Thoracic aorta (tissue), 2 donors: Measurements from ENCODE around the gene CDH11. TPM values are rescaled to one million over a fixed set of nuclear protein-coding genes. Genes with fewer than 3 reads are reported as not detected.

Source experiments
- ATAC-seq: fragments of 150-250 bp; one replicate; pipeline ENCODE4 v1.8.0; 2017; ENCODE audit warnings: low read depth; ENCODE audit not compliant: insufficient number of reproducible peaks, low FRiP score
- DNase-seq: peaks from one replicate; pipeline ENCODE4 v3.0.0-alpha.2; 2020; ENCODE audit warnings: low spot score
- H3K27ac ChIP-seq, 2 donors: fragments of 200-600 bp; sonication (generic); 1 replicate in 1 of 2; 2 replicates in 1 of 2; pipeline ENCODE4 v1.5.1; 2016; ENCODE audit warnings: mild to moderate bottlenecking in 2 of 2, moderate library complexity in 2 of 2
- H3K27me3 ChIP-seq: fragments of 200-600 bp; sonication (generic); replicated peaks from 2 replicates; pipeline ENCODE4 v1.6.0; 2016; ENCODE audit warnings: mild to moderate bottlenecking; ENCODE audit not compliant: insufficient read depth
- H3K36me3 ChIP-seq: fragments of 200-600 bp; sonication (generic); one replicate; pipeline ENCODE4 v1.5.1; 2016
- H3K4me1 ChIP-seq, 2 donors: fragments of 200-600 bp; sonication (generic); 1 replicate in 1 of 2; 2 replicates in 1 of 2; pipeline versions ENCODE4 v1.5.1 to v1.6.0; 2016; ENCODE audit warnings: low read depth in 2 of 2, mild to moderate bottlenecking in 1 of 2; ENCODE audit not compliant: control insufficient read depth in 1 of 2
- H3K4me3 ChIP-seq: fragments of 200-600 bp; sonication (generic); 2 replicates; pipeline ENCODE4 v1.5.1; 2016; ENCODE audit warnings: mild to moderate bottlenecking
- H3K9me3 ChIP-seq: fragments of 200-600 bp; sonication (generic); 2 replicates; pipeline ENCODE4 v1.5.1; 2016
- CTCF ChIP-seq: fragments of 200-600 bp; sonication (generic); IDR thresholded peaks from one replicate; pipeline ENCODE4 v1.5.1; 2019; ENCODE audit warnings: antibody characterized with exemption
- total RNA-seq, 2 donors: library from RNA; depleted of rRNA; stranded (reverse); fragments of >200 nt; gene quantifications; one replicate each; pipeline versions ENCODE4 v1.1.0 to v1.2.3, GENCODE V29; 2016

CDH11 gene
- total RNA-seq, 2 donors from 2014 or later = 191 to 354 TPM

DNA sequence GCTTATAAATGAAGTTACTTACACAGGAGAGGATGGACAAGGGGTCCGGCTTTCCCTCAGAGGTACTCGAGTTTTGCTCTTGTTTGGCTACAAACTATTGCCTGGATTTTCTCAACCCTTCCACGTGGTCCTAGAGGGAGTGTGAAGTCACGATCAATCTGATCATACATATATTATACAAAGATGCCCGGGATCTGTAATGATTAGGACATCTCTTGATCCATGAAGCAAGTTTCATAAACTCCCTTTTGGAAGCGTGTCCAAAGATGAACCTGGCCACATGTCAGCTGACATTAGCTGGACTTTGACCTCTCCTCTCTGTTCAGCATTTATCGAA, 2.3 kb upstream of the CDH11 start:
- DNase-seq = no peak
- no peaks in the 10 kb centered on the region for H3K36me3 ChIP-seq
- TF ChIP-seq CTCF = no peak
- no peaks in the 10 kb centered on the region for H3K9me3 ChIP-seq
- H3K4me1 ChIP-seq = peaks cover 0 to 16% of the 10 kb centered on the region in 2 donors
- H3K27ac ChIP-seq = peak overlapping the region; percentile 92 to 93
- peak overlapping the region; percentile 92 for H3K4me3 ChIP-seq
- ATAC-seq = no peak
- H3K27me3 ChIP-seq = no peaks in the 10 kb centered on the region

DNA sequence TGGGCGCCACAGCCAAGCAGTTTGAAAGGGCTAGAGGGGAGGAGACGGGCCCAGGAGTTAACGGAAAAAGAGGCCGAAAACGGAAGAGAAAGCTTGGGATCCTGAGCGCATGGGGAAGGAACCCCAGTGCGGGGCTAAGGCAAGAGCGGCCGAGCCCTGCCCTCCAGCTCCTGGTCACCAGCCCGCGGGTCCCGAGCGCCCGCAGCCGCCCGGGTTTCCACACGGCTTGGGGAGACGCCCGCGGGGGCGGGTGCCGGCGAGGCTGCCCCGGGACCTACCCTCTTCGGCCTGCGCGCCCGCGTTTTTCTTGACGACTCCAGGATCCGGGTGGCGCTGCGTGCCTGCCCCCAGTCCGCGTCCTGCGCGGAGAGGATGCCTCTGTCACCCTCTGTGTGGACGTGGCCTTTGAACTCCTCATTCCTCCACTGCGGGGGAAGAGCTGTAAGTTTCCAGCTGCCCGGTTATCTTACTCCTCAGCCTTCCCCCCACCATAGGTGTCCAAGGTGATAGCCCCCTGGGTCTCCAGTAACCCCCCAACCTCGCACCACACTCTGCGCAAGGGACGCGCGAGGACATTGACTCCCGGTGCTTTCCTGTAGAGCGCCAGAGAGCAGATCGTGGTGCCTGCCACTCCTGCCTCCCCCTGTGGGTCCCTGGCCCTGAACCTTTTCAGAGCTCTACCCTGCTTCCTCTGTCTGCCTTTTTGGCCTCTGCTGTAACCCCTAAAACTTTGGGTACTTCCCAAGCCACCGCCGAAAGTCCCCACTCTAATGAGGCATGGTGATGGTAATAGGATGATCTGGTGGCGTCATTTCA, 1.7 kb upstream of the CDH11 start:
- H3K27ac ChIP-seq = peak overlapping the region; percentile 92 to 93
- no peaks in the 10 kb centered on the region for H3K27me3 ChIP-seq
- no peak for ATAC-seq
- DNase-seq = no peak
- H3K4me1 ChIP-seq = peaks cover under 1 to 22% of the 10 kb centered on the region in 2 donors
- TF ChIP-seq CTCF = no peak
- H3K4me3 ChIP-seq = peak overlapping the region; percentile 92
- no peaks in the 10 kb centered on the region for H3K36me3 ChIP-seq
- H3K9me3 ChIP-seq = no peaks in the 10 kb centered on the region

DNA sequence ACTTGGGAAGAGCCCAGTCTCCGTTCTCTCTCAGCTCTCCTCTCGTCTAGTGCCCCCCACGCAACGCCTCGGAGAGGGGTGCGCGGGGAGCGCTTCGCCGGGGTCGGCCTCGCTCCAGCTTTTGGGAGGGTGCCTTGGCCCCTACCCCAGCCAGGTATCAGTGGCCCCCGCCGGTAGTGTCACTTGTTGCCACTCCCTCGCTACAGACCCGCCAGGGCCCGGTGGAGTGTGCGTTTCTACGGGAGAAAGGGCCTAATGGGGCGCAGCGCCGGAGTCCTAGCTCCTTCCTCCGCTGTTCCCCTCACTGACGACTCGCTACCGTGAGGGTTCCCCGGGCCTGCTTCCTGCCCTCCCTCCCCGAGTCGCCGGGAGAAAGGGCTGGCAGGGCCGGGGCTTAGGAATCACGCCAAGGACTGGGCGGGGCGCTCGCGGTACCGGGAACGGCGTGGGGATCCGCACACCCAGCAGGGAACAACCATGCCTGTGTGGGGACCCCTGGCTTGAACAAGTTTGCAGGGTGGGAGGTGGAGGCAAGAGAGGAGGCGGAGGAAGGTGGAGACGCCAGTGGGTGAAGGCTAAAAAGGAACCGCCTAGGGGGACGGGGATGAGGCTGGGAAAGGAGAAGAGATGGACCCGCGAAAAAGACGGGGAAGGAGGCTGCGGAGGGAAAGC, 997 bp upstream of the CDH11 start:
- no peak for TF ChIP-seq CTCF
- Histone ChIP-seq H3K9me3 (no peaks in the 10 kb centered on the region), H3K36me3 (no peaks in the 10 kb centered on the region), H3K27ac (peak overlapping the region; percentile 92 to 93), H3K4me3 (peak overlapping the region; percentile 92), H3K4me1 (peaks cover 4 to 29% of the 10 kb centered on the region in 2 donors), H3K27me3 (no peaks in the 10 kb centered on the region)
- ATAC-seq (no peak), DNase-seq (no peak)

- H3K36me3 ChIP-seq = no peaks in the 10 kb centered on the region
- DNase-seq (no peak), ATAC-seq (no peak)
- H3K27ac ChIP-seq = peak overlapping the region; percentile 81 to 89
- H3K9me3 ChIP-seq = no peaks in the 10 kb centered on the region
- no peak for TF ChIP-seq CTCF
- H3K27me3 ChIP-seq = no peaks in the 10 kb centered on the region
- peak overlapping the region; percentile 92 for H3K4me3 ChIP-seq
- H3K4me1 ChIP-seq = peaks cover 9 to 47% of the 10 kb centered on the region in 2 donors
Observed at GRCh38 chr16:65120831-65121721, 787 bp downstream of the CDH11 start.

GRCh38 chr16:65120461-65120830, 1.4 kb downstream of the CDH11 start:
- no peaks in the 10 kb centered on the region for H3K36me3 ChIP-seq
- ATAC-seq = no peak
- peaks cover 13 to 49% of the 10 kb centered on the region in 2 donors for H3K4me1 ChIP-seq
- H3K27ac ChIP-seq = peak overlapping the region; percentile 81 to 89
- DNase-seq = no peak
- TF ChIP-seq CTCF = no peak
- H3K9me3 ChIP-seq = no peaks in the 10 kb centered on the region
- H3K4me3 ChIP-seq = peak overlapping the region; percentile 92
- H3K27me3 ChIP-seq = no peaks in the 10 kb centered on the region
